Activated CD8-positive, alpha-beta memory T cell treated with anti-CD3 and anti-CD28 coated beads for 4 hours (primary cell): ENCODE results near the gene PLEKHH1.

ENCODE experiments used
- DNase-seq, 2 donors: peaks; one replicate each; pipeline ENCODE4 v3.0.0-alpha.2; 2020; ENCODE audit warnings: low read depth in 2 of 2

The PLEKHH1 gene

GRCh38 chr14:67532998-67533753, at the start of gene PLEKHH1:
Gene PLEKHH1, plus strand, starts transcription at chr14:67533290. Its CDS starts 8,578 bp downstream, at chr14:67541868.
- peak in 1 of 2 donors; percentile 19 for DNase-seq

GRCh38 chr14:67483579-67484285, 49.4 kb upstream of the PLEKHH1 start:
- no peak for DNase-seq

DNA sequence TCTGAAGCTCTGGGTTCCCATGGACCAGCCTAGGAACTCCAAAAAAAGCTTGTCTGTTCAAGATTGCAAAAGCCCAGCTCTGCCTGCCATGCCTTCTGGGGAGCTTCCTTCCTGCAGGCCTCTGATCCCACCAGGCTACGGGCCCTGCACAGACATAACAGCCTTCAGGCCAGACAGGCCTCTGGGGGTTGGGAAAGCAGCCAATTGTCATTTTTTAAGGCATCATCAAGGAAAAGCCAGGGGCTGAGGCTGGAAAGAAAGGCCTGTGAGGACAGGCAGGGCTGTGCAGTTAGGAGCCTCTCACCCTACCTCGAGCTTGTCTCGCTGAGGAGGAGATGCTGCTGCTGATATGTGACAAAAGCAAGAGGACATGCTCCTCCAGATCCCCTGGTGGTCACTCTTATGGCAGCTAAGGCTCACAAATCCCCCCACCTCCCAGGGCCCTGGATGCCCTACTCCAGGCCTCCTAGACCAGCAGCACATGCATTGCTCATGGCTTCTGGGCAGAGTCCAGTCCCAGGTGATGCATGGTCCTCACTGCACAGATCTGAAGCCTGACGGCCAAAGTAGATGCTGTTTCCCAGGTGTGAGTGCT, 47.5 kb upstream of the PLEKHH1 start:
- no peak for DNase-seq

- DNase-seq = no peak
Measured at GRCh38 chr14:67486890-67487289, 46.2 kb upstream of the PLEKHH1 start.

DNA sequence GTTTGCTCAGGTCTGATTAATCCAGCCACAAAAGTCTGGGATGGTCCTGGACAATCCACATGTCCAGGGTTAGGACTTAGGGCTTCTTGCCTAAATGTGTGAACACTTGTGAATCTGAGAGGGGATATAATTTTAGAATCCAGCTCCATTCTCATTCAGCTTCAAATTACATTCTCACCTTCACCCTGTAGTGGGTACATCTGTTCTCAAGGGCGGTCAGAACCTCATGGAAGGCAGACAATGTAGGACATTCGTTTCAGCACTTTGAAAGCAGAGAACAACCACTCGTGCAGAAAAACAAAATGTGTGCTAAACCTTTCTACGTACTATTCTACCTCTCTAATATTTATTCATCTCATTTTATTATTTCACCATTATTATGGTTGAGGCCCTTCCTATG, 45.8 kb upstream of the PLEKHH1 start:
- DNase-seq = no peak

DNA sequence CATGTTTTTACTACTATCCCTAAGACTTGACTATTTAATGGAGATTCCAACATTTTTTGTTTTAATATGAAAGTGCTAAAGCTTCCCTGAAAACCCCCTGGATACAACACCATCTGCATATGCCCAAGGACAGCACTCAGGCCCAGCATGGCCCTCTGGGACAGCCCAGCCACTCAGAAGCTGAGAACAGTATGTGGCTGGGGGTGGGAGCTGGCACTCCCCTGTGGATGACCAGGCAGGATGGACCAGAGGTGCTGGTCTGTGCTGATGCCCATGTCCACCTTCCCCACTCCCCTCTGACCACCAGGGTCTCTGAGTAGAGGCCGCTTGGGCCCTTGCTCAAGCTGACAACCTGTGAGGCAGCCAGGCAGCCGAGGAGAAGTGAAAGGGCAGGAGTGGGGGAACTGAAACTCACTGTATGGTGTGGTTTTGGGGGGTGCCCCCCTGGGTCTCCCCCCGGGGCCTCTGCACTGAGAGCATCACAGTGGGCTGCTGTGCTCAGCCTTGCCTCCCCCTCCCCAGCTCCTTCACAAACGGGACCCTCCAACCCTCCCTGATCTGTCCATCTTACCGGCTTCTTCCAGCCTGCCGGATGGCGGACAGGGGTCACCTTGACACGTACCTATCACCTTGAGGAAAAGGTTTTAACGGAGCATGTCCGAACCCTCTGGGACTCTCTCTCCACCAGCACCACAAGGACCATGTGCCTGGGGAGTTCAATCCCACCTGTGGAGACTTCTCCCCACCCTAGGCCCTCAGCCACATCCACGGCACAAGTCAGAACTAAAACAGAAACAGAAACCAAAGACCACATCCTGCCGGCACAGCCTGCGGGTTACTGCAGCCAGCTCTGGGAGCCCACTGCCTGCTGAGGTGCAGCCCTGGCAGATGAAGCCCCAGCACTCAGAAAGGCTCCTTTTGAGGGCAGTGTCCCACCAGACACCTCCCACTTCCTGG, 44.9 kb upstream of the PLEKHH1 start, which contains the start of gene TMEM229B:
Gene TMEM229B (minus strand): TSS at position 785 of the 957 bp plus-strand sequence. CDS start 14,798 bp downstream, outside the sequence.
- DNase-seq = peak; percentile 48 to 54

DNA sequence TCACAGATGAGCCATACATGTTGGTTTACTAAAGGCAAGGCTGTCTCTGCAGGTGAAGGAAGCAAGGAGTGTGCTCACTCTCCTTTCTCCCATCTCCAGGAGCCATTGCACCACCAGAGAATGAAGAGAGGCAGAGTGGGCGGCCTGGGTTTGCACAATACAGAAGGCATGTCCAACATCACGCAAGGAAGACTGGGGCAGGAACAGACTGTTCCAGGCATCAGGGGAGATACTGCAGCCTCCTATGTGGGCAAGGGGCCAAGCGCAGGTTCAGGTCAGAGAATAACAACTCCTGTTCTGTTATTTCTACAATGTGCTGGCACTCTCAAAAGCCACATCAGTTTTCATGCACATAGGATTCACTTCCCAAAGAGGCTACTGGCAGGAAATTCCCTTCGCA, 42.9 kb upstream of the PLEKHH1 start:
- DNase-seq = no peak

GRCh38 chr14:67491285-67491684, 41.8 kb upstream of the PLEKHH1 start:
- DNase-seq = no peak

- DNase-seq = no peak
Measured at GRCh38 chr14:67491741-67492507, 41.2 kb upstream of the PLEKHH1 start.

GRCh38 chr14:67492538-67492937, 40.6 kb upstream of the PLEKHH1 start:
- DNase-seq = no peak

- no peak for DNase-seq
Measured at GRCh38 chr14:67493092-67493717, 39.9 kb upstream of the PLEKHH1 start.

GRCh38 chr14:67495827-67496226, 37.3 kb upstream of the PLEKHH1 start:
- DNase-seq = no peak

GRCh38 chr14:67497216-67497615, 35.9 kb upstream of the PLEKHH1 start:
- DNase-seq = no peak

GRCh38 chr14:67497716-67498115, 35.4 kb upstream of the PLEKHH1 start:
- no peak for DNase-seq

GRCh38 chr14:67500981-67501380, 32.1 kb upstream of the PLEKHH1 start:
- no peak for DNase-seq

- DNase-seq = no peak
Measured at GRCh38 chr14:67501670-67502069, 31.4 kb upstream of the PLEKHH1 start.

DNA sequence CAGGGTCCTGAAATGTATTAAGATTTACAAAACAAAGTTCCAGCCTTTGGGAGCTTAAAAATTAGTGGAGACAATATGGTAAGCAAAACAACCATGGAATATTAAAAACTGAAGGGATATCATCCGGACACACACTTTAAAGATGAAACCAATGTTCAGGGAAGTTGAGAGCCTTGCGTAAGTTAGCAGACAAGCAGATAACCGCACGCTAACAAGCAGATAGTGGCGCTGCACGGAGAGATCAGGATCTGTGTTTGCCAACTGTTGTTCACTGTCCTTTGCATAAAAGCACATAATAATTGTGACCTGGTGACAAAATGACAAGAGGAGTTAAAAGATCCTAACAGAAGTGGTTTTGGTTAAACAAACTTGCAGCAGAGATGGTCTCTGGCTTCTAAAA, 30.2 kb upstream of the PLEKHH1 start:
- DNase-seq = no peak

GRCh38 chr14:67503331-67503730, 29.8 kb upstream of the PLEKHH1 start:
- DNase-seq = no peak

- no peak for DNase-seq
Measured at GRCh38 chr14:67505254-67505653, 27.8 kb upstream of the PLEKHH1 start.

DNA sequence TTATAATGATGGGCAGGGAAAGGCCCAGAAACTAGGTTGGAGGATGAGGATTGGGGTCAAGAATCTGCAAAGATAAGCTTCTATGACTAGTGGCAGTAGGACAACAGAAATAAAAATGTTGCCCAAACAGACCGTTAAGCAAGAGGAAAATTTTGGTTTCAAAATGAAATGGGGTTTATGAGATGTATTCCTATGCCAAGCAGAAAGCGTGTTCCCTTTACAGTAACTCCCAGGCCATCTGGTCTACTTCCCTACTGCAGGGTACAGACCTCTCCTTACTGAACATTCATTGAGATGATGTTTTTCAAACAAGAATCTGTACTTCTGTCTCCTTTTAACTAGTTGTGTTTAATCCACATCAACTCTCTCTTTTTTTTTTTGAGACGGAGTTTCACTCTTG, 24.1 kb upstream of the PLEKHH1 start:
- DNase-seq = no peak
